ENCODE measurements around the gene TDRD12.
"Not testable (repeated sequence)": the region's sequence is repeated elsewhere in the genome, so short reads cannot be mapped to it uniquely, and the experiment has no call there.

- TF ChIP-seq POLR2A, CTCF (IDR thresholded peaks at IDR 0.05): not testable (repeated sequence)
These were observed 15.6 kb upstream of the TDRD12 start for GRCh38 chr19:32704006-32704405.

Measured in lower leg skin (tissue), 3 donors.